Measurements from ENCODE around the gene RAD51B.

DNA sequence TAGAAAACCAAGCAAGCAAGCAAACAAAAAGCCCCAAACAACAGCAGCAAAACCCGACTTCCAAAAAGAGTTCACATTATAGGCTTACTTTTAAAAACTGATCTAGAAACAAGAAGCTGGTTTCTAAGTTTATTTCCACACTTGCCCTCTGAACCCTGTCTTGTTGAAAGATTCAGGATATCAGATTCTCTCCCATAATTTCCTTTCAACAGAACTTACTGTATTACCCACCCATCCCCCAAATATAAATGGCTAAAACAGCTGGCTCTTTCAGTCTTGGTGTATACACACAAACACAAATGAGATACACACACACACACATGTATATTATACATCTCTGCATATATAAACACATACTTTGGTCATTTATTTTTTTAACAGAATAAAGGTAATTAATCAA, 512.4 kb downstream of the RAD51B start:
- TF ChIP-seq, protein P1, sequence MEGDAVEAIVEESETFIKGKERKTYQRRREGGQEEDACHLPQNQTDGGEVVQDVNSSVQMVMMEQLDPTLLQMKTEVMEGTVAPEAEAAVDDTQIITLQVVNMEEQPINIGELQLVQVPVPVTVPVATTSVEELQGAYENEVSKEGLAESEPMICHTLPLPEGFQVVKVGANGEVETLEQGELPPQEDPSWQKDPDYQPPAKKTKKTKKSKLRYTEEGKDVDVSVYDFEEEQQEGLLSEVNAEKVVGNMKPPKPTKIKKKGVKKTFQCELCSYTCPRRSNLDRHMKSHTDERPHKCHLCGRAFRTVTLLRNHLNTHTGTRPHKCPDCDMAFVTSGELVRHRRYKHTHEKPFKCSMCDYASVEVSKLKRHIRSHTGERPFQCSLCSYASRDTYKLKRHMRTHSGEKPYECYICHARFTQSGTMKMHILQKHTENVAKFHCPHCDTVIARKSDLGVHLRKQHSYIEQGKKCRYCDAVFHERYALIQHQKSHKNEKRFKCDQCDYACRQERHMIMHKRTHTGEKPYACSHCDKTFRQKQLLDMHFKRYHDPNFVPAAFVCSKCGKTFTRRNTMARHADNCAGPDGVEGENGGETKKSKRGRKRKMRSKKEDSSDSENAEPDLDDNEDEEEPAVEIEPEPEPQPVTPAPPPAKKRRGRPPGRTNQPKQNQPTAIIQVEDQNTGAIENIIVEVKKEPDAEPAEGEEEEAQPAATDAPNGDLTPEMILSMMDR (conservative IDR thresholded peaks at IDR 0.05; ENCODE audit: low read depth, low read length) = no peak
- no peak for TF ChIP-seq EZH2 (IDR thresholded peaks at IDR 0.05; ENCODE audit: borderline replicate concordance, low read depth, low read length, poor library complexity, severe bottlenecking)

Measured in A673 (cell line).